Cardiac muscle cell (in vitro differentiated cells and primary cell): ENCODE data around the gene OR6N1. TPM values are rescaled to one million over a fixed set of nuclear protein-coding genes. Genes with fewer than 3 reads are reported as not detected.

Experiments
- DNase-seq, 2 donors: peaks; one replicate each; pipeline versions ENCODE4 v3.0.0 to v3.0.0-alpha.2; 2010 to 2017; ENCODE audit warnings: low read depth in 1 of 2, low spot score in 1 of 2
- H3K27ac ChIP-seq: fragments of 200-600 bp; sonication (generic); 2 replicates; pipeline ENCODE4 v1.5.1; 2016
- H3K27me3 ChIP-seq: fragments of 200-600 bp; sonication (generic); 2 replicates; pipeline ENCODE4 v1.6.0; 2016; ENCODE audit warnings: control low read depth
- H3K36me3 ChIP-seq: fragments of 200-600 bp; sonication (generic); 2 replicates; pipeline ENCODE4 v1.5.1; 2016; ENCODE audit warnings: control low read depth
- H3K4me1 ChIP-seq: fragments of 200-600 bp; sonication (generic); 2 replicates; pipeline ENCODE4 v1.8.1; 2017; ENCODE audit warnings: low read depth, mild to moderate bottlenecking, mixed run types
- H3K4me3 ChIP-seq: fragments of 200-600 bp; sonication (generic); 2 replicates; pipeline ENCODE4 v1.5.1; 2016; ENCODE audit warnings: mild to moderate bottlenecking
- H3K9me3 ChIP-seq: fragments of 200-600 bp; sonication (generic); 2 replicates; pipeline ENCODE4 v1.5.1; 2017; ENCODE audit warnings: low read depth, mild to moderate bottlenecking, control low read depth
- polyA plus RNA-seq: library from polyadenylated mRNA; unstranded; fragments of >200 nt; fragmentation: Nextera tagmentation; extraction: Ambion mirVana; gene quantifications from 2 replicates; pipeline ENCODE4 v1.2.1, GENCODE V29; 2016
- total RNA-seq: library from RNA; depleted of rRNA; stranded (reverse); fragments of >200 nt; gene quantifications from 2 replicates; pipeline ENCODE4 v1.2.3, GENCODE V29; 2016
- TF ChIP-seq, protein P1 (sequence below): IDR thresholded peaks from 2 replicates; pipeline ENCODE4 v1.5.1; 2012; ENCODE audit warnings: low read depth, mild to moderate bottlenecking, low read length

OR6N1 gene
- total and polyA plus RNA-seq, 2 experiments from 2014 or later = not detected

DNA sequence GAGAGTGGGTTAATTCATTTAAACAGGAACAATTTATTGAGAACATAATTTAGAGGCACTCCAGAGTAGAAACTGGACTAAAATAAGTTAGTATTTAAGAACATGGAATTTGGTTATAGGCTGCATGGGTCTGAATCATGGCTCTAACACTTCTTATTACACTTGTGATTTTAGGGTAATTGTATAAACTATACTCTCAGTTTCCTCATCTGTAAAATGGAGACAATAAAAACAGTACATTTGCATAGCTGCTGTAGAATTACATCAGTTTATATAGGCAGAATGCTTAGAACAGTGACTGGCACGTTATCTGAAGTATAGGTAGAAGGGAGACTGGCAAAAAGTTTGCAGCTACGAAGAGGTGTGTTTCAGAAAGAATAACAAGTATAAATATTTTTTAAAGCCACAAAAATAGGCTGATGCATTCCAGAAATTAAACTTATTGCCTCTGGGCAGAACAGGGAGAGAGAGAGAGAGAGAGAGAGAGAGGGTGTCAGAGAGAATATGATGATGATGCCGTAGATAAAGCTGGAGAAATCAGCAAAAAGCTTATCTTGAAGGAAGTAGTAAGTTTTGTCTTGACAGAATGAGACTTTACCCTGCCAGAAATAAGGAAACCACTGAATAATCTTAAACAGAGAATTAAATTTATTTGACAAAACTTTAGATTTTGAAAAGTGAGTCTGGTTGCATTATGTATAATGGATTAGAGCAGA, 43.3 kb downstream of the OR6N1 start:
- H3K36me3 ChIP-seq = no peaks in the 10 kb centered on the region
- no peak overlapping the region for H3K27ac ChIP-seq
- H3K9me3 ChIP-seq = no peaks in the 10 kb centered on the region
- no peaks in the 10 kb centered on the region for H3K27me3 ChIP-seq
- no peak for DNase-seq
- H3K4me1 ChIP-seq = no peaks in the 10 kb centered on the region
- TF ChIP-seq, protein P1, sequence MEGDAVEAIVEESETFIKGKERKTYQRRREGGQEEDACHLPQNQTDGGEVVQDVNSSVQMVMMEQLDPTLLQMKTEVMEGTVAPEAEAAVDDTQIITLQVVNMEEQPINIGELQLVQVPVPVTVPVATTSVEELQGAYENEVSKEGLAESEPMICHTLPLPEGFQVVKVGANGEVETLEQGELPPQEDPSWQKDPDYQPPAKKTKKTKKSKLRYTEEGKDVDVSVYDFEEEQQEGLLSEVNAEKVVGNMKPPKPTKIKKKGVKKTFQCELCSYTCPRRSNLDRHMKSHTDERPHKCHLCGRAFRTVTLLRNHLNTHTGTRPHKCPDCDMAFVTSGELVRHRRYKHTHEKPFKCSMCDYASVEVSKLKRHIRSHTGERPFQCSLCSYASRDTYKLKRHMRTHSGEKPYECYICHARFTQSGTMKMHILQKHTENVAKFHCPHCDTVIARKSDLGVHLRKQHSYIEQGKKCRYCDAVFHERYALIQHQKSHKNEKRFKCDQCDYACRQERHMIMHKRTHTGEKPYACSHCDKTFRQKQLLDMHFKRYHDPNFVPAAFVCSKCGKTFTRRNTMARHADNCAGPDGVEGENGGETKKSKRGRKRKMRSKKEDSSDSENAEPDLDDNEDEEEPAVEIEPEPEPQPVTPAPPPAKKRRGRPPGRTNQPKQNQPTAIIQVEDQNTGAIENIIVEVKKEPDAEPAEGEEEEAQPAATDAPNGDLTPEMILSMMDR = no peak
- H3K4me3 ChIP-seq = no peak overlapping the region

DNA sequence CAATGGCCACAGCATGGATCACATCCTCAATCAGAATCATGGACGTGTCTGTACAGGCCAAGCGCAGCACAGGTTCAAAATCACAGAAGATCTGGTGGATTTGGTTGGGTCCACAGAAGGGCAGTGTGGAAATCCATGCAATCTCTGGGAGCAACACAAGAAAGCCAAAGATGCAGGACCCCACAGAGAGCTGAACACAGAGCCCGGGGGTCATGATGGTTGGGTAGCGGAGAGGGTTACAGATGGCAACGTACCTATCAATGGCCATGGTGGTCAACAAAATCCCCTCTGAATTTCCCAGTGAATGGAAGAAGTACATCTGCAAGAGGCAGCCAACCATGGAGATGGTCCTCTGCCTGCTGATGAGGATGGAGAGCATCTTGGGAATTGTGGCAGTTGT, 47.6 kb downstream of the OR6N1 start:
- no peak for DNase-seq
- no peaks in the 10 kb centered on the region for H3K36me3 ChIP-seq
- TF ChIP-seq, protein P1 = no peak
- H3K27me3 ChIP-seq = peaks cover 4% of the 10 kb centered on the region
- H3K27ac ChIP-seq = no peak overlapping the region
- no peaks in the 10 kb centered on the region for H3K4me1 ChIP-seq
- H3K4me3 ChIP-seq = no peak overlapping the region
- H3K9me3 ChIP-seq = no peaks in the 10 kb centered on the region

DNA sequence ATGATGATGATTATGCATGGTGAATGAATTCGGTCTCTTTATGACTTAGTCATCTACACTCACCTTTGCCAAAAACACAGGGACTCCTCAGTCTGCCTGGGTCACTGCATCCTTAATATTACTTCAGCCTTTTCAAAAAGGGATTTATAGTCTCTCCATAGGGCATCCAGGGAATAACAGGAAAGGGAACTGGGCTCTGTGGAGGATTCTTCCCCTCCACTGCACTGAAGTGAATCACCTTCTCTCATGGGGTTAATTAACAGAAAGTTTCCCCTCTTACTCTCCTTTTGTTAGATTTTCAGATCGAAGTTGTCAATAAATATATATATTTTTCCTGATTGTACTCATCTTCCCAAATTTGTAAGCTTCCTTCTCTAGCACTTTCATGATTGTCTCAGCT, 51.4 kb downstream of the OR6N1 start, which contains the start of gene OR6K3:
TSS of gene OR6K3 (minus strand) at position 101 of the 400 bp plus-strand sequence. CDS start 2,605 bp downstream, outside the sequence.
- DNase-seq = no peak
- TF ChIP-seq, protein P1 = no peak
- no peaks in the 10 kb centered on the region for H3K4me1 ChIP-seq
- no peaks in the 10 kb centered on the region for H3K36me3 ChIP-seq
- no peaks in the 10 kb centered on the region for H3K9me3 ChIP-seq
- H3K4me3 ChIP-seq = no peak within 1 kb of the TSS
- no peak within 1 kb of the TSS for H3K27ac ChIP-seq
- H3K27me3 ChIP-seq = peaks cover 4% of the 10 kb centered on the region

DNA sequence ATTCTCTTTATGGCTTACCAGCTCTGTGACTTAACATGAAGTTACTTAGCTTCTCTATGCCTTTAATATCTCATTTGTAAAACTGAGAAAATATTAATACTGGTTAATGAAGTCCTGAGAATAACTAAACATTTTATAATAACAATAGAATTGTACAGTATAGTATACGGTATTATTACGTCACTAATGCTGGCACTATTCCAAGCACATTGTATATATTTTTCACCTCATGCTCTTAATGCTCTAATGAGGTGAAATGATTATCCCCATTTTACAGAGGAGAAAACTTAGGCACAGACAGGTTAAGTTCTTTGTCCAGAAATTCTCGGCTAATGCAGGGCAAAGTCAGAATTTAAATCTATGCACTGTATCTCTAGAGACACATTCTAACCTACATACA, 52.3 kb downstream of the OR6N1 start:
- Histone ChIP-seq H3K4me3 (no peak overlapping the region), H3K27me3 (peaks cover 4% of the 10 kb centered on the region), H3K9me3 (no peaks in the 10 kb centered on the region), H3K27ac (no peak overlapping the region), H3K36me3 (no peaks in the 10 kb centered on the region), H3K4me1 (no peaks in the 10 kb centered on the region)
- DNase-seq = no peak
- TF ChIP-seq, protein P1 = no peak

DNA sequence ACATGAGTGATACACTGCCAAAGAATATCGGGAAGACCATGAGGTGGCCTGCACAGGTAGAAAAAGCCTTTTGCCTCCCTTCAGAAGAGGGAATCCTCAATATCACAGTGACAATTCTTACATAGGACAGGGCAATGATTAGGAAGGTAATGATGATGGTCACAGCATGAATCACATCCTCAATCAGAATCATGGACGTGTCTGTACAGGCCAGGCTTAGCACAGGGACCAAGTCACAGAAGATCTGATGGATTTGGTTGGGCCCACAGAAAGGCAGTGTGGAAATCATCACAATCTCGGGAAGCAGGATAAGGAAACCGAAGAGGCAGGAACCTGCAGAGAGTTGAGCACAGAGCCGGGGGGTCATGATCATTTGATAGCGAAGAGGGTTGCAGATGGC, 54.7 kb downstream of the OR6N1 start:
- no peaks in the 10 kb centered on the region for H3K9me3 ChIP-seq
- no peak overlapping the region for H3K4me3 ChIP-seq
- H3K36me3 ChIP-seq = no peaks in the 10 kb centered on the region
- no peaks in the 10 kb centered on the region for H3K4me1 ChIP-seq
- no peak for DNase-seq
- peaks cover 4% of the 10 kb centered on the region for H3K27me3 ChIP-seq
- no peak overlapping the region for H3K27ac ChIP-seq
- TF ChIP-seq, protein P1 = no peak
